D721Med (cell line): ENCODE data around the gene INAVA.

Experiments
- DNase-seq: peaks from one replicate; pipeline ENCODE4 v3.0.0; 2011; ENCODE audit warnings: low spot score; ENCODE audit not compliant: insufficient read length
- FAIRE-seq: peaks from 2 replicates; lab custom pipeline; 2011; peaks lifted over from hg19 to GRCh38; lab: Jason Lieb, UNC
- CTCF ChIP-seq: IDR thresholded peaks from 2 replicates; pipeline ENCODE4 v1.5.1; 2012; ENCODE audit warnings: mild to moderate bottlenecking, control low read depth; ENCODE audit not compliant: insufficient read depth; ENCODE audit errors: missing control alignments

Gene INAVA

GRCh38 chr1:200857804-200858203 lies 36.9 kb upstream of the INAVA start:
- FAIRE-seq (no peak), DNase-seq (no peak)
- no peak for TF ChIP-seq CTCF

DNA sequence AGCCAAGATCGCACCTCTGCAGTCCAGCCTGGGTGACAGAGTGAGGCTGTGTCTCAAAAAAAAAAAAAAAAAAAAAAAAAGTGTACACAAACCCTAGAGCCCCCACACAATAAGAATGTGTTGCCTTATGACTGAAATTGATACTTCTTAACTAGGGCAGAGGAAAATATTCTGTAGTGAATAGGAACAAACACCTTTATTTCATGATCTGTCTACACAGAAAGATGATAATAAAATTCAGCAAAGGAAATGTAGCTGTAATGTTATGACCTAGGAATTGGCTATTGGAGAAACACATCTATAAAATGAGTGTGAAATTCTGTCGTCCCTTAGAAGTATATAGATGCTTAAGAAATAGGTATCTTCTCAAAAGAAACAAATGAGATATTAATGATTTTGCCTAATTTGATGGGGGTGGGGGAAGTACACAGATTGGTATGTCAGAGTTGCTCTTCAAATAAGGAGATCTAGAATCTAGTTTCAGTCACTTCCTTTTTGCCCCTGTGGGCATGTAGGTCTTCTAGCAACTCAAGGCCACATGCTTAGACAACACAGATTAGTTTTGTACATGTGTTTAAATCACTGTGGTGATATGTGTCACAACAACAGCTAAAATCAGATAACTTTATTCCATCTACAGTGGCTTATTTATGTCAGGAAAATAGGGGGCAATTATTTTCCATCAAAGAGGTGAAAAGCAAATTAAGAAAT lies 32.6 kb upstream of the INAVA start:
- FAIRE-seq = peak; percentile 92
- no peak for DNase-seq
- no peak for TF ChIP-seq CTCF

- no peak for TF ChIP-seq CTCF
- FAIRE-seq (peak; percentile 94), DNase-seq (no peak)
Measured at GRCh38 chr1:200862713-200863415, 31.8 kb upstream of the INAVA start.

GRCh38 chr1:200866116-200866515 lies 28.6 kb upstream of the INAVA start:
- TF ChIP-seq CTCF = no peak
- no peak for FAIRE-seq
- DNase-seq = no peak

DNA sequence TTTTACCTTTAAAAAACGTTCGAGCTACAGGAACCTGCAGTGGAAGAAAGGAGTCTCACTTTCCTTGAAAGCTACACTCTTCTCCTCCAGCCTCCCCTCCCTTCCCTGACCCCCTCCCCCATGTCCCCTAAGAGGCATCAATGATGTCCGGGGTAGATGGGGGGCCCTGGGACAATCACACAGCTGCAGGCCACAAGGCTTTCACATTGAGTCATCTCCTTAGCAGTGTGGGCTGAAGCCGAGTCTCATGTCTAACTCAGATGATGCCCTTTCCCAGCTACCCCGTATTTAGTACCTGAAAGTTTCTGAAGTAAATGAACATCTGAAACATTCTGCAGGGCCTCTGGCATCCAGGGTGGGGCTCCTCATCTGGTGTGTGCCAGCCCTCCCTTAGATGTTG lies 28.2 kb upstream of the INAVA start:
- FAIRE-seq = no peak
- TF ChIP-seq CTCF = no peak
- no peak for DNase-seq

DNA sequence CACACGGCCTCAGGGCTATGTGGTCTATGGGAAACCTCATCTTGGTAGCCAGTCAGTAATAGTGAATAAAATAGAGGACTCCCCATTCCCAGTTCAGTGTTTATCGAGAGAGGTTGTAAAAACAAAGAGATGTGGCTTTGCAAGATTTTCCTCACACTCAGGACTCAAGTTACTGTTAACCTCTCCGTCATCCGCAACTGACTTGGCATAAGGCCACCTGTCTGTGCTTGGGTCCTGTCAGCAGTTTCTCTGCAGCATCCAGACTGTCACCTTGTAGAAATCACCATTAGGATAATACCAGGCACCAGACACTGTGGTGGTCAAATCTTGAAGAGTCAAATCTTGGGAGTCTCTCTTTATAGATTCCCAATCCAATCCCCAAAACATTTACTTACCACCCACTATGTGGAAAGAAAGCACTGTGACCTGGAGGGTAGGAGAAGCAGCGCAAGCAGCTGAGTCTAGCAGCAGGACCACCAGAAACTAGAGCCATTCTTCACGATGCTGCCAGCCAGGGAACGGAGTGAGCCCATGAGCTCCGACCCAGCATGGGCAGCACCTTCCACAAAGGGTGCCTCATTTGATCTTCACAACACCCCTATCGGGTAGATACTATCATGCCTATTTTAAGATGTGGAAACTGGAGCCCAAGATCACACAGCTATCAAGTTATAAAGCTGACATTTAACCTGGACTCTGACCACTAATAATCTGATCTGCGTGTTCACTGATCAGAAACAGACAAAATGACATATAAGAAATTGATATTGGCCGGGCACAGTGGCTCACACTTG lies 27.5 kb upstream of the INAVA start:
- FAIRE-seq (peak; percentile 16), DNase-seq (no peak)
- no peak for TF ChIP-seq CTCF
